SK-N-SH (cell line): ENCODE measurements around the gene TMEM151A. TPM values are rescaled to one million over a fixed set of nuclear protein-coding genes. Genes with fewer than 3 reads are reported as not detected.

Source experiments
- CTCF ChIA-PET: fragments of 300-600, 350-600 bp; formaldehyde crosslinking; extraction: SDS; loops from one replicate; lab custom pipeline; 2021; lab: Yijun Ruan, JAX
- POLR2A ChIA-PET: fragments of 350-600 bp; sonication (Branson Sonifier 250); formaldehyde crosslinking; extraction: SDS; loops from one replicate; lab custom pipeline; 2020; ENCODE audit warnings: antibody characterized with exemption, inconsistent platforms; lab: Yijun Ruan, JAX
- DNase-seq: peaks from one replicate; pipeline ENCODE4 v3.0.0; 2012
- H2AFZ ChIP-seq: fragments of 200-600 bp; sonication (generic); 2 replicates; pipeline ENCODE4 v1.8.1; 2016; ENCODE audit warnings: antibody characterized with exemption, mild to moderate bottlenecking, low read depth
- H3F3A ChIP-seq: fragments of 200-600 bp; sonication (generic); replicated peaks from 2 replicates; pipeline ENCODE3; 2016; ENCODE audit warnings: antibody characterized with exemption, mild to moderate bottlenecking; ENCODE audit not compliant: insufficient read depth
- H3K27ac ChIP-seq, 2 experiments: fragments of 200-500 bp in 1 of 2; fragments of 200-600 bp in 1 of 2; sonication (Bioruptor generic) in 1 of 2; sonication (generic), shearing (Covaris generic) in 1 of 2; 2 replicates each; pipeline versions ENCODE4 v1.5.1 to v1.6.1; 2014 to 2016; ENCODE audit warnings: low read depth in 2 of 2, inconsistent platforms in 1 of 2, low read length in 1 of 2, mild to moderate bottlenecking in 1 of 2, mixed read lengths in 1 of 2
- H3K27me3 ChIP-seq: fragments of 200-600 bp; sonication (generic), shearing (Covaris generic); 2 replicates; pipeline ENCODE4 v1.6.1; 2016; ENCODE audit warnings: mixed run types; ENCODE audit not compliant: insufficient read depth
- H3K36me3 ChIP-seq, 2 experiments: fragments of 200-500 bp in 1 of 2; fragments of 200-600 bp in 1 of 2; sonication (Bioruptor generic) in 1 of 2; sonication (generic) in 1 of 2; replicated peaks in 1 of 2; 2 replicates each; pipeline versions ENCODE3 to v1.5.1; 2014 to 2016; ENCODE audit warnings: low read length in 1 of 2, mild to moderate bottlenecking in 1 of 2; ENCODE audit not compliant: insufficient read depth in 2 of 2, control insufficient read depth in 1 of 2
- H3K4me1 ChIP-seq, 2 experiments: fragments of 200-500 bp in 1 of 2; fragments of 200-600 bp in 1 of 2; sonication (Bioruptor generic) in 1 of 2; sonication (generic), shearing (Covaris generic) in 1 of 2; 2 replicates each; pipeline versions ENCODE4 v1.5.1 to v1.6.1; 2014 to 2016; ENCODE audit warnings: low read depth in 1 of 2, low read length in 1 of 2, mixed run types in 1 of 2; ENCODE audit not compliant: insufficient read depth in 2 of 2, control insufficient read depth in 1 of 2
- H3K4me2 ChIP-seq: fragments of 200-600 bp; sonication (generic), shearing (Covaris generic); 2 replicates; pipeline ENCODE4 v1.6.1; 2017; ENCODE audit warnings: mixed run types
- H3K4me3 ChIP-seq, 2 experiments: fragments of 200-500 bp in 1 of 2; fragments of 200-600 bp in 1 of 2; sonication (Bioruptor generic) in 1 of 2; sonication (generic), shearing (Covaris generic) in 1 of 2; 2 replicates each; pipeline versions ENCODE4 v1.5.1 to v1.8.1; 2014 to 2016; ENCODE audit warnings: low read depth in 2 of 2, inconsistent platforms in 1 of 2, low read length in 1 of 2, mild to moderate bottlenecking in 1 of 2, mixed read lengths in 1 of 2, moderate library complexity in 1 of 2
- H3K79me2 ChIP-seq: fragments of 200-600 bp; sonication (generic); 2 replicates; pipeline ENCODE4 v1.8.1; 2017; ENCODE audit warnings: mild to moderate bottlenecking; ENCODE audit not compliant: insufficient read depth
- H3K9ac ChIP-seq: fragments of 200-600 bp; sonication (generic); 2 replicates; pipeline ENCODE4 v1.6.1; 2017; ENCODE audit warnings: mixed run types
- H3K9me2 ChIP-seq: fragments of 200-600 bp; sonication (generic); 2 replicates; pipeline ENCODE4 v1.6.1; 2017; ENCODE audit warnings: mixed run types
- H3K9me3 ChIP-seq: fragments of 200-600 bp; sonication (generic); 2 replicates; pipeline ENCODE4 v1.6.1; 2017; ENCODE audit warnings: mixed run types, mild to moderate bottlenecking, moderate library complexity
- H4K20me1 ChIP-seq: fragments of 200-600 bp; sonication (generic); 2 replicates; pipeline ENCODE4 v1.6.1; 2017; ENCODE audit warnings: mild to moderate bottlenecking, mixed run types; ENCODE audit not compliant: insufficient read depth
- CHD2 ChIP-seq: fragments of 150-350 bp; IDR thresholded peaks from 2 replicates; pipeline ENCODE4 v1.6.1; 2018; ENCODE audit warnings: low read length; ENCODE audit not compliant: partially characterized antibody
- ELF1 ChIP-seq: IDR thresholded peaks from 2 replicates; pipeline ENCODE4 v1.4.0; 2012
- FOSL2 ChIP-seq: IDR thresholded peaks from 2 replicates; pipeline ENCODE4 v1.4.0; 2012; ENCODE audit warnings: low read depth, mild to moderate bottlenecking, moderate library complexity, borderline replicate concordance
- JUND ChIP-seq: IDR thresholded peaks from 2 replicates; pipeline ENCODE4 v1.4.0; 2012
- MAX ChIP-seq: IDR thresholded peaks from 2 replicates; pipeline ENCODE4 v1.4.0; 2012; ENCODE audit warnings: low read depth
- MXI1 ChIP-seq: IDR thresholded peaks from 2 replicates; pipeline ENCODE4 v1.6.1; 2012; ENCODE audit warnings: mild to moderate bottlenecking, low read depth, low read length, improper control_type of control experiment
- NFIC ChIP-seq: IDR thresholded peaks from 2 replicates; pipeline ENCODE4 v1.4.0; 2012; ENCODE audit warnings: borderline replicate concordance
- NRF1 ChIP-seq: IDR thresholded peaks from 2 replicates; pipeline ENCODE4 v1.6.1; 2012; ENCODE audit warnings: low read depth, mild to moderate bottlenecking, low read length
- POLR2AphosphoS5 ChIP-seq: IDR thresholded peaks from 2 replicates; pipeline ENCODE4 v1.6.1; 2012; ENCODE audit warnings: low read depth, low read length
- RCOR1 ChIP-seq: fragments of 150-350 bp; IDR thresholded peaks from 2 replicates; pipeline ENCODE4 v1.6.1; 2017; ENCODE audit warnings: antibody characterized with exemption, low read length
- REST ChIP-seq: IDR thresholded peaks from 2 replicates; pipeline ENCODE4 v1.6.1; 2012; ENCODE audit warnings: mild to moderate bottlenecking, low read depth, low read length, moderate library complexity
- SIN3A ChIP-seq: IDR thresholded peaks from 2 replicates; pipeline ENCODE4 v1.6.1; 2012; ENCODE audit warnings: low read depth, mild to moderate bottlenecking, low read length, moderate library complexity, borderline replicate concordance
- SMC3 ChIP-seq: IDR thresholded peaks from 2 replicates; pipeline ENCODE4 v1.6.1; 2012; ENCODE audit warnings: low read depth, low read length, improper control_type of control experiment
- USF2 ChIP-seq: fragments of 150-350 bp; IDR thresholded peaks from 2 replicates; pipeline ENCODE4 v1.6.1; 2017; ENCODE audit warnings: antibody characterized with exemption, low read length, low read depth, borderline replicate concordance
- ZBTB33 ChIP-seq: IDR thresholded peaks from 2 replicates; pipeline ENCODE4 v1.4.0; 2012; ENCODE audit warnings: low read depth, borderline replicate concordance
- WGBS: methylation state at CpG from one replicate; pipeline ENCODE4 v1.1.6; 2017; ENCODE audit warnings: low lambda C conversion rate; 5-methylcytosine and 5-hydroxymethylcytosine counted together
- polyA plus RNA-seq, 3 experiments: library from polyadenylated mRNA; depleted of rRNA; stranded (reverse); fragments of >200 nt; gene quantifications; 2 replicates each; pipeline ENCODE4 v1.2.3, GENCODE V29; 2012

TMEM151A gene
- polyA plus RNA-seq, 1 of the 3 experiments (the other 2 are of a cell fraction) = 0.35 TPM

GRCh38 chr11:66271816-66272215 lies 19.9 kb upstream of the TMEM151A start (continued):
- TF ChIP-seq FOSL2 = no peak
- no peak for TF ChIP-seq MAX
- no peak for TF ChIP-seq SIN3A
- TF ChIP-seq RCOR1 = no peak
- TF ChIP-seq USF2 = no peak

GRCh38 chr11:66272596-66272995 lies 19.1 kb upstream of the TMEM151A start:
- Histone ChIP-seq H3K36me3 (peaks cover 26 to 45% of the 10 kb centered on the region in 2 experiments), H3F3A (peaks cover 20% of the 10 kb centered on the region), H4K20me1 (no peaks in the 10 kb centered on the region; the same call in none of the 2 replicates), H3K27me3 (no peaks in the 10 kb centered on the region), H3K9me3 (no peaks in the 10 kb centered on the region), H3K4me1 (peaks cover 7 to 11% of the 10 kb centered on the region in 2 experiments; a peak in 2 of 4 replicates), H3K9ac (no peak overlapping the region), H3K79me2 (peaks cover 34% of the 10 kb centered on the region), H3K27ac (no peak overlapping the region), H3K4me2 (no peak overlapping the region), H2AFZ (no peak overlapping the region), H3K9me2 (no peaks in the 10 kb centered on the region), H3K4me3 (no peak overlapping the region)
- POLR2A ChIA-PET = no interaction called here
- TF ChIP-seq NFIC (no peak), ELF1 (no peak), REST (no peak), RCOR1 (no peak), MXI1 (no peak), ZBTB33 (no peak), CHD2 (no peak), JUND (no peak), NRF1 (no peak), POLR2AphosphoS5 (no peak), SMC3 (no peak), MAX (no peak)
- 100% methylated on average over 1 of the region's 2 CpGs for WGBS
- DNase-seq = no peak
- CTCF ChIA-PET = interaction anchor here (1.0 to 9.4 kb wide), 2 partner anchors 8 to 14 kb away, joined by 5 to 111 read pairs; partner anchors contain the start of gene CNIH2
